Inferior parietal cortex (tissue), 1 donor: ENCODE data around the gene SPDYE4.
A peak's percentile ranks its signal among the peaks of the same experiment; 100 is the strongest.

ENCODE experiments used
- DNase-seq: peaks from one replicate; pipeline ENCODE4 v3.0.0-alpha.2; 2016; ENCODE audit errors: extremely low spot score

Gene SPDYE4

GRCh38 chr17:8785547-8786413 is 27.4 kb upstream of the SPDYE4 start:
- peak; percentile 76 for DNase-seq

- DNase-seq, result no peak
Observed at GRCh38 chr17:8782176-8782575, 23.8 kb upstream of the SPDYE4 start.

GRCh38 chr17:8781776-8782175 is 23.4 kb upstream of the SPDYE4 start:
- no peak for DNase-seq

- DNase-seq, result no peak
Observed at GRCh38 chr17:8776881-8777280, 18.5 kb upstream of the SPDYE4 start.

GRCh38 chr17:8776248-8776647 is 17.9 kb upstream of the SPDYE4 start:
- no peak for DNase-seq

GRCh38 chr17:8766731-8767130 is 8.4 kb upstream of the SPDYE4 start:
- no peak for DNase-seq

GRCh38 chr17:8762012-8762411 is 3.7 kb upstream of the SPDYE4 start:
- no peak for DNase-seq

GRCh38 chr17:8757189-8757588 is 1.2 kb downstream of the SPDYE4 start:
- no peak for DNase-seq

GRCh38 chr17:8755590-8756255 is 2.6 kb downstream of the SPDYE4 start:
- no peak for DNase-seq

- no peak for DNase-seq
Observed at GRCh38 chr17:8754890-8755289, 3.5 kb downstream of the SPDYE4 start.

- DNase-seq, result no peak
Observed at GRCh38 chr17:8753976-8754440, 4.3 kb downstream of the SPDYE4 start.

- no peak for DNase-seq
Observed at GRCh38 chr17:8753136-8753975, 5.0 kb downstream of the SPDYE4 start.

GRCh38 chr17:8749616-8750015 is 8.7 kb downstream of the SPDYE4 start:
- no peak for DNase-seq

GRCh38 chr17:8747742-8748141 is 10.6 kb downstream of the SPDYE4 start:
- DNase-seq, result no peak

GRCh38 chr17:8746501-8747236 is 11.7 kb downstream of the SPDYE4 start:
- DNase-seq, result no peak

GRCh38 chr17:8745586-8746500 is 12.5 kb downstream of the SPDYE4 start:
- DNase-seq, result peak; percentile 46

- no peak for DNase-seq
Observed at GRCh38 chr17:8744086-8744785, 14.1 kb downstream of the SPDYE4 start.

- no peak for DNase-seq
Observed at GRCh38 chr17:8742819-8743218, 15.5 kb downstream of the SPDYE4 start.

GRCh38 chr17:8742274-8742673 is 16.1 kb downstream of the SPDYE4 start:
- no peak for DNase-seq

GRCh38 chr17:8741771-8742170 is 16.6 kb downstream of the SPDYE4 start:
- no peak for DNase-seq
